ENCODE measurements around the gene PSMB9.
A peak's percentile ranks its signal among the peaks of the same experiment; 100 is the strongest.

PSMB9 gene

DNA sequence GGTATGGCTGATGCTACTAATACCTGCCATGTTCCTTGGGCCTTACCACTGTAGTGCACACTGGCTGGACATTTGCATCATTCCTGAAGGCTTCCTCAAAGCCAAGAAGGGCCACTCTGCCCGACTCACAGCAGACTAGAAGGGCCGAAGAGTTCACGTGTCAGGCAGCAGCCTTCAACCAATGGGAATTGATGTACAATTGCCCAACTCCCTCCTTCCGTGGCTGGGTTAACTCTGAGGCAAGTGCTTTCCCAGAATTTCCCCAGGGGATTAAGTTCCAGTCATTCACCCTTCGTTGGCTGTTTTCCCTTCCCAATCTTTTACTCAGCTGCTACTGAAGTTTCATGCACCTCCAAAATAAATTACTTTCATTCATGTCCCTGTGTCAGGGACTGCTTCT, 29.8 kb downstream of the PSMB9 start:
- H3K4me3 ChIP-seq (replicated peaks; ENCODE audit: insufficient read depth, low read length), result no peak overlapping the region
- no peak overlapping the region for H3K27ac ChIP-seq (replicated peaks)
- TF ChIP-seq GABPA (IDR thresholded peaks at IDR 0.05; ENCODE audit: low read depth) (no peak), SPI1 (IDR thresholded peaks at IDR 0.05; ENCODE audit: borderline replicate concordance, low read depth) (no peak), POLR2AphosphoS5 (IDR thresholded peaks at IDR 0.05; ENCODE audit: low read depth) (no peak)
- TF ChIP-seq, protein P1, sequence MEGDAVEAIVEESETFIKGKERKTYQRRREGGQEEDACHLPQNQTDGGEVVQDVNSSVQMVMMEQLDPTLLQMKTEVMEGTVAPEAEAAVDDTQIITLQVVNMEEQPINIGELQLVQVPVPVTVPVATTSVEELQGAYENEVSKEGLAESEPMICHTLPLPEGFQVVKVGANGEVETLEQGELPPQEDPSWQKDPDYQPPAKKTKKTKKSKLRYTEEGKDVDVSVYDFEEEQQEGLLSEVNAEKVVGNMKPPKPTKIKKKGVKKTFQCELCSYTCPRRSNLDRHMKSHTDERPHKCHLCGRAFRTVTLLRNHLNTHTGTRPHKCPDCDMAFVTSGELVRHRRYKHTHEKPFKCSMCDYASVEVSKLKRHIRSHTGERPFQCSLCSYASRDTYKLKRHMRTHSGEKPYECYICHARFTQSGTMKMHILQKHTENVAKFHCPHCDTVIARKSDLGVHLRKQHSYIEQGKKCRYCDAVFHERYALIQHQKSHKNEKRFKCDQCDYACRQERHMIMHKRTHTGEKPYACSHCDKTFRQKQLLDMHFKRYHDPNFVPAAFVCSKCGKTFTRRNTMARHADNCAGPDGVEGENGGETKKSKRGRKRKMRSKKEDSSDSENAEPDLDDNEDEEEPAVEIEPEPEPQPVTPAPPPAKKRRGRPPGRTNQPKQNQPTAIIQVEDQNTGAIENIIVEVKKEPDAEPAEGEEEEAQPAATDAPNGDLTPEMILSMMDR (IDR thresholded peaks at IDR 0.05; ENCODE audit: insufficient read depth, low read length), result no peak
- TF ChIP-seq, protein P2, sequence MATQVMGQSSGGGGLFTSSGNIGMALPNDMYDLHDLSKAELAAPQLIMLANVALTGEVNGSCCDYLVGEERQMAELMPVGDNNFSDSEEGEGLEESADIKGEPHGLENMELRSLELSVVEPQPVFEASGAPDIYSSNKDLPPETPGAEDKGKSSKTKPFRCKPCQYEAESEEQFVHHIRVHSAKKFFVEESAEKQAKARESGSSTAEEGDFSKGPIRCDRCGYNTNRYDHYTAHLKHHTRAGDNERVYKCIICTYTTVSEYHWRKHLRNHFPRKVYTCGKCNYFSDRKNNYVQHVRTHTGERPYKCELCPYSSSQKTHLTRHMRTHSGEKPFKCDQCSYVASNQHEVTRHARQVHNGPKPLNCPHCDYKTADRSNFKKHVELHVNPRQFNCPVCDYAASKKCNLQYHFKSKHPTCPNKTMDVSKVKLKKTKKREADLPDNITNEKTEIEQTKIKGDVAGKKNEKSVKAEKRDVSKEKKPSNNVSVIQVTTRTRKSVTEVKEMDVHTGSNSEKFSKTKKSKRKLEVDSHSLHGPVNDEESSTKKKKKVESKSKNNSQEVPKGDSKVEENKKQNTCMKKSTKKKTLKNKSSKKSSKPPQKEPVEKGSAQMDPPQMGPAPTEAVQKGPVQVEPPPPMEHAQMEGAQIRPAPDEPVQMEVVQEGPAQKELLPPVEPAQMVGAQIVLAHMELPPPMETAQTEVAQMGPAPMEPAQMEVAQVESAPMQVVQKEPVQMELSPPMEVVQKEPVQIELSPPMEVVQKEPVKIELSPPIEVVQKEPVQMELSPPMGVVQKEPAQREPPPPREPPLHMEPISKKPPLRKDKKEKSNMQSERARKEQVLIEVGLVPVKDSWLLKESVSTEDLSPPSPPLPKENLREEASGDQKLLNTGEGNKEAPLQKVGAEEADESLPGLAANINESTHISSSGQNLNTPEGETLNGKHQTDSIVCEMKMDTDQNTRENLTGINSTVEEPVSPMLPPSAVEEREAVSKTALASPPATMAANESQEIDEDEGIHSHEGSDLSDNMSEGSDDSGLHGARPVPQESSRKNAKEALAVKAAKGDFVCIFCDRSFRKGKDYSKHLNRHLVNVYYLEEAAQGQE (IDR thresholded peaks at IDR 0.05; ENCODE audit: insufficient replicate concordance, low read depth), result no peak
- DNase-seq (ENCODE audit: low read depth in 1 of 2, low spot score in 1 of 2), result peak in 1 of 2 experiments; percentile 39
- no peaks in the 10 kb centered on the region for H3K27me3 ChIP-seq (ENCODE audit: insufficient read depth, poor library complexity, severe bottlenecking)

DNA sequence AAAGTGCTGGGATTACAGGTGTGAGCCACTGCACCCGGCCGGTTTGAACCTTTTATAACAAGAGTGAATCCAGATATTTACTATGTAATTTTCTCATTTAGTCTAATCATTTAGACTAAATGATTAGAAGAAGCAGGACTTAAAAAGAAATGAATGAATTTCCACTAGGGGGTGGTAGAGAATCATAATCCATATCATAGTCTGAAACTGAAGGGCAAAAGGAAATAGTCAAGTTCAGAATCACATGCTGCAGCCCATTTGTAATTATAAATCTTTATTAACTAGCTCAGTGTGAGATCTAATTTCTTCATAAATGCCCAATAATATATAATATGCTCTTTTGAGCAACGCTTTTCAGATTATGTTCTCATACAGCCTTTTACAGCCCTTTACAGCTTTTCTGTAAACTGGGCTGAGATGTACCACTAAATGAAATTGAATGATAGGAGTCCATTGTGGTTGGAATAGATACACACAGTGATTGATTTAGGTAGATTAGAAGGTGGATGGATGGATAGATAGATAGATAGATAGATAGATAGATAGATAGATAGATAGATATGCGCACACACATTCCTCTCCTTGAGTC, 31.8 kb downstream of the PSMB9 start:
- TF ChIP-seq, protein P2 (IDR thresholded peaks at IDR 0.05; ENCODE audit: insufficient replicate concordance, low read depth), result no peak
- no peak for TF ChIP-seq POLR2AphosphoS5 (IDR thresholded peaks at IDR 0.05; ENCODE audit: low read depth)
- TF ChIP-seq SPI1 (IDR thresholded peaks at IDR 0.05; ENCODE audit: borderline replicate concordance, low read depth), result no peak
- TF ChIP-seq, protein P1 (IDR thresholded peaks at IDR 0.05; ENCODE audit: insufficient read depth, low read length), result no peak
- TF ChIP-seq GABPA (IDR thresholded peaks at IDR 0.05; ENCODE audit: low read depth), result no peak
- no peak for DNase-seq (ENCODE audit: low read depth in 1 of 2, low spot score in 1 of 2)
- no peak overlapping the region for H3K4me3 ChIP-seq (replicated peaks; ENCODE audit: insufficient read depth, low read length)
- no peak overlapping the region for H3K27ac ChIP-seq (replicated peaks)
- H3K27me3 ChIP-seq (ENCODE audit: insufficient read depth, poor library complexity, severe bottlenecking), result no peaks in the 10 kb centered on the region

DNA sequence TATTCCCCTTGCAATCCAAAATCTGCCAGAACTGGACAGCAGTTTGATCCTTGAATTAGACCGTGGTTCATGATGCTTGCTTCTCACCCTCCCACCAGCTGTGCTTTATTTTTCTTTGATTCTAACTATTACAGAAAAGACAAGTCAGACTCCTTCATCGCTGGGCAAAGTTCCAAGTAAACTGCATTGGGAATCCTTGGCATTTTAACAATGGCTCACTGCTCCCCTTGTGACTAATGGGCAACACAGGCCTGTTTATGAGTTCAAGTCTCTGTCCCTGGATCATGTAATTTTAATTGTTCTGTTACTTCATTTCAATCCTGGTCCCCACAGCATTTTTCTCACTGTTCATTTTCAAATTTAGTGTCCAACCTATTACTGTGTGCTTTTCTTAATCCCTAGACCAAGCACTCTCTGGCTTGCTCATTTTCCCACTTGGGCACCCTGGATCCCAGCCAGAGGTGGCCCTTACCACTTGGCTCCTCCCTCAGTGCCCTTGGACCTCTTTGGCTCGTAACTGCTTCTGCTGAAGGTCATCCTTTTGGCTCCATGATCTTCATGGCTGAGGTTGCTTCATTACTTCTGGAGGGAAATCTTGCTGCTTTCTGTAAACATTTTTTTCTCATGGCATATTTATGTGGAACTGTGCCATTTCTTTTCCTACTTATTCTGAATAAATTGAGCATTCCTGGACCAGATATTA, 32.8 kb downstream of the PSMB9 start:
- DNase-seq (ENCODE audit: low read depth in 1 of 2, low spot score in 1 of 2), result no peak
- no peaks in the 10 kb centered on the region for H3K27me3 ChIP-seq (ENCODE audit: insufficient read depth, poor library complexity, severe bottlenecking)
- no peak overlapping the region for H3K4me3 ChIP-seq (replicated peaks; ENCODE audit: insufficient read depth, low read length)
- no peak overlapping the region for H3K27ac ChIP-seq (replicated peaks)
- TF ChIP-seq, protein P1 (IDR thresholded peaks at IDR 0.05; ENCODE audit: insufficient read depth, low read length), result no peak
- TF ChIP-seq GABPA (IDR thresholded peaks at IDR 0.05; ENCODE audit: low read depth) (no peak), SPI1 (IDR thresholded peaks at IDR 0.05; ENCODE audit: borderline replicate concordance, low read depth) (no peak), POLR2AphosphoS5 (IDR thresholded peaks at IDR 0.05; ENCODE audit: low read depth) (no peak)
- TF ChIP-seq, protein P2 (IDR thresholded peaks at IDR 0.05; ENCODE audit: insufficient replicate concordance, low read depth), result no peak
